ENCODE measurements around the gene REXO4. TPM values are rescaled to one million over a fixed set of nuclear protein-coding genes. Genes with fewer than 3 reads are reported as not detected.

REXO4 gene
- total and polyA plus RNA-seq, 2 of the 13 experiments (the other 11 are each of a cell fraction or from before 2014, with no cell fraction given) = 18.5 to 30.4 TPM

DNA sequence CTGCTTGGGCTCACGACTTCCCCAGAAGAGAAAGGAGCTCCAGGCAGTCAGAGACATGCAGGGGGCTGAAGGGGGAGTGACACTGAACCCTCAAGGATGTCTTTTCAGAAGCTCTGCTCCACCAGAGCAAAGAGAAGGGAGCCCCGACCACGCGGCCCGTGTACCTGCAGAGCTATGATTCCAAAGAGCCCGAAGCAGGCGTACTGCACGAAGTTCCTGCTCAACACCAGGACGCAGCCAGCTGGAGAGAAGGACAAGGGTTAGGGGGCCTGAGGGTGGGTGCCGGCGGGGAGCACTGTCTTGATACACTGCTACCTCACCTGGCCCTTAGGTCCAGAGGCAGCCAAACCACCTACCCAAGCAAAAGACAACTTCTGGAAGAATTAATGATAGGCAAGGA lies 51.4 kb downstream of the REXO4 start (continued):
- TF ChIP-seq, protein P1, sequence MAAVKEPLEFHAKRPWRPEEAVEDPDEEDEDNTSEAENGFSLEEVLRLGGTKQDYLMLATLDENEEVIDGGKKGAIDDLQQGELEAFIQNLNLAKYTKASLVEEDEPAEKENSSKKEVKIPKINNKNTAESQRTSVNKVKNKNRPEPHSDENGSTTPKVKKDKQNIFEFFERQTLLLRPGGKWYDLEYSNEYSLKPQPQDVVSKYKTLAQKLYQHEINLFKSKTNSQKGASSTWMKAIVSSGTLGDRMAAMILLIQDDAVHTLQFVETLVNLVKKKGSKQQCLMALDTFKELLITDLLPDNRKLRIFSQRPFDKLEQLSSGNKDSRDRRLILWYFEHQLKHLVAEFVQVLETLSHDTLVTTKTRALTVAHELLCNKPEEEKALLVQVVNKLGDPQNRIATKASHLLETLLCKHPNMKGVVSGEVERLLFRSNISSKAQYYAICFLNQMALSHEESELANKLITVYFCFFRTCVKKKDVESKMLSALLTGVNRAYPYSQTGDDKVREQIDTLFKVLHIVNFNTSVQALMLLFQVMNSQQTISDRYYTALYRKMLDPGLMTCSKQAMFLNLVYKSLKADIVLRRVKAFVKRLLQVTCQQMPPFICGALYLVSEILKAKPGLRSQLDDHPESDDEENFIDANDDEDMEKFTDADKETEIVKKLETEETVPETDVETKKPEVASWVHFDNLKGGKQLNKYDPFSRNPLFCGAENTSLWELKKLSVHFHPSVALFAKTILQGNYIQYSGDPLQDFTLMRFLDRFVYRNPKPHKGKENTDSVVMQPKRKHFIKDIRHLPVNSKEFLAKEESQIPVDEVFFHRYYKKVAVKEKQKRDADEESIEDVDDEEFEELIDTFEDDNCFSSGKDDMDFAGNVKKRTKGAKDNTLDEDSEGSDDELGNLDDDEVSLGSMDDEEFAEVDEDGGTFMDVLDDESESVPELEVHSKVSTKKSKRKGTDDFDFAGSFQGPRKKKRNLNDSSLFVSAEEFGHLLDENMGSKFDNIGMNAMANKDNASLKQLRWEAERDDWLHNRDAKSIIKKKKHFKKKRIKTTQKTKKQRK (IDR thresholded peaks at IDR 0.05; ENCODE audit: low read length) = no peak
- TF ChIP-seq ZFP90 (CRISPR knock-in tag; IDR thresholded peaks at IDR 0.05; ENCODE audit: borderline replicate concordance) (no peak), ISL2 (CRISPR knock-in tag; IDR thresholded peaks at IDR 0.05) (no peak)

DNA sequence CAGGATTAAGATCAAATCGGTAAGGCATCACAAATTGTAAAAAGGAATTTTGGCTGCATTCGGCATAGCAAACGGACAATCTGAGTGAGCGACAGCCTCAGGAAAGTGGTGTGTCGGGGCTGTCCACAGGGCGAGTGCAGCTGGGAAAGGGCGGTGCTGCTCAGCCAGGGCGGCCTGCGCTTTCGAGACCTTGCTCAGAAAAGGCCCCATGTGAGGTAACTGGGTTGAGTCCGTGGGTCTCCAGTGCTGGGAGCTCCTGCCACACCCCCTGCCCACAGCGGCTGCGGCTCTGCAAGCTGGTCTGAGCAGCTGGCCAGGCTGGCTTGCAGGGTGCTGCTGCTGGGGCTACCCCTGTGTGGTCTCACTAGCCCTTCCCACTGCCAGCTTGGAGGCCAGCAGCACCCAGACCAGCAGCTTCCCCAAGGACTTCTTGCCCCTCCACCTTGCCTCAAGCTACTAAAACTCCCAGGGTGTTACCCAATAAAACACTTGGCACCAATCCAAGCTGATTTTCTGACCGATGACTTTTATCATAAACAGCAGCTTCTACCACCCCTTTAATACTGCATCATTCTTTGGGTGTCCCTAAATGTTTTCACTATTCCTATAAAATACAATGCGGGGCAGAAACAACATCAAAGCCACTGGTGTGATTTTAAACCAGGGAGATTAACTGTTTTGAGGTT lies 55.3 kb downstream of the REXO4 start:
- no peak for FAIRE-seq
- no peak for ATAC-seq
- Histone ChIP-seq H3K36me3 (replicated peaks in 1 of 2; ENCODE audit: control insufficient read depth in 1 of 2, insufficient read depth in 2 of 2, low read length in 2 of 2) (peaks cover 25 to 86% of the 10 kb centered on the region in 2 experiments), H3K4me1 (ENCODE audit: insufficient read depth, low read length) (peaks cover 46% of the 10 kb centered on the region), H3K27ac (ENCODE audit: extremely low read length, insufficient read depth, low read length) (no peak overlapping the region), H3K27me3 (ENCODE audit: control insufficient read depth in 1 of 2, insufficient read depth in 2 of 2, low read length in 2 of 2) (no peaks in the 10 kb centered on the region), H3K79me2 (ENCODE audit: insufficient read depth, low read length) (peaks cover 26% of the 10 kb centered on the region), H3K9ac (ENCODE audit: insufficient read depth, low read depth, low read length) (no peak overlapping the region), H3K4me3 (replicated peaks in 1 of 3; ENCODE audit: insufficient read depth in 1 of 3, low read depth in 2 of 3, low read length in 3 of 3) (no peak overlapping the region), H3K4me2 (ENCODE audit: low read depth, low read length) (no peak overlapping the region), H3K9me3 (ENCODE audit: low read length) (no peaks in the 10 kb centered on the region), H2AFZ (ENCODE audit: low read length) (no peak overlapping the region), H4K20me1 (ENCODE audit: insufficient read depth, low read length) (peaks cover 62% of the 10 kb centered on the region)
- TF ChIP-seq RAD21 (CRISPR knock-in tag; IDR thresholded peaks at IDR 0.05) = peak; percentile 43; the same call in 1 of the 2 replicates
- TF ChIP-seq, protein P2, sequence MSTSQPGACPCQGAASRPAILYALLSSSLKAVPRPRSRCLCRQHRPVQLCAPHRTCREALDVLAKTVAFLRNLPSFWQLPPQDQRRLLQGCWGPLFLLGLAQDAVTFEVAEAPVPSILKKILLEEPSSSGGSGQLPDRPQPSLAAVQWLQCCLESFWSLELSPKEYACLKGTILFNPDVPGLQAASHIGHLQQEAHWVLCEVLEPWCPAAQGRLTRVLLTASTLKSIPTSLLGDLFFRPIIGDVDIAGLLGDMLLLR (CRISPR knock-in tag; IDR thresholded peaks at IDR 0.05) = no peak
- TF ChIP-seq MEF2D (CRISPR knock-in tag; IDR thresholded peaks at IDR 0.05) = no peak
- TF ChIP-seq POLR2A (IDR thresholded peaks at IDR 0.05; ENCODE audit: insufficient read depth in 1 of 2, low read depth in 2 of 2, low read length in 2 of 2) = peak in 1 of 2 experiments; percentile 38; a peak in 3 of 4 replicates
- peak; percentile 64 for TF ChIP-seq RBM22 (optimal IDR thresholded peaks at IDR 0.05; ENCODE audit: low read length)
- peak; percentile 90 for TF ChIP-seq AGO2 (optimal IDR thresholded peaks at IDR 0.05; ENCODE audit: low read depth, low read length)
- no peak for TF ChIP-seq ZNF10 (CRISPR knock-in tag; IDR thresholded peaks at IDR 0.05; ENCODE audit: borderline replicate concordance, low read depth)
- no peak for TF ChIP-seq FOXM1 (CRISPR knock-in tag; IDR thresholded peaks at IDR 0.05)
- TF ChIP-seq RBFOX2 (IDR thresholded peaks at IDR 0.05; ENCODE audit: low read depth, low read length) = peak; percentile 75
- BruUV-seq (replicated peaks) = TSS peak; percentile 47
- DNase-seq (ENCODE audit: low spot score) = no peak
- POLR2A ChIA-PET = interaction anchor here (1.6 to 1.9 kb wide), 2 partner anchors 9 to 97 kb away, joined by 5 to 7 read pairs; partner anchors contain the start of gene CACFD1
- in situ Hi-C loops (cut with HindIII; ENCODE audit: extremely low pct_ligation_motif_present, low pct_unique_long_range_greater_than_20kb) (no loop called here), intact Hi-C loops (cut with micrococcal nuclease; ENCODE audit: unreplicated experiment) (no loop called here)
- CTCF ChIA-PET (ENCODE audit: low intra/inter-chr PET ratio, low total read pairs) = no interaction called here
- 97% methylated on average over 12 of the region's 15 CpGs for WGBS (ENCODE audit: low lambda C conversion rate)
